ENCODE data around the gene PIK3C3.
"Not testable (repeated sequence)": the region's sequence is repeated elsewhere in the genome, so short reads cannot be mapped to it uniquely, and the experiment has no call there.

The PIK3C3 gene

DNA sequence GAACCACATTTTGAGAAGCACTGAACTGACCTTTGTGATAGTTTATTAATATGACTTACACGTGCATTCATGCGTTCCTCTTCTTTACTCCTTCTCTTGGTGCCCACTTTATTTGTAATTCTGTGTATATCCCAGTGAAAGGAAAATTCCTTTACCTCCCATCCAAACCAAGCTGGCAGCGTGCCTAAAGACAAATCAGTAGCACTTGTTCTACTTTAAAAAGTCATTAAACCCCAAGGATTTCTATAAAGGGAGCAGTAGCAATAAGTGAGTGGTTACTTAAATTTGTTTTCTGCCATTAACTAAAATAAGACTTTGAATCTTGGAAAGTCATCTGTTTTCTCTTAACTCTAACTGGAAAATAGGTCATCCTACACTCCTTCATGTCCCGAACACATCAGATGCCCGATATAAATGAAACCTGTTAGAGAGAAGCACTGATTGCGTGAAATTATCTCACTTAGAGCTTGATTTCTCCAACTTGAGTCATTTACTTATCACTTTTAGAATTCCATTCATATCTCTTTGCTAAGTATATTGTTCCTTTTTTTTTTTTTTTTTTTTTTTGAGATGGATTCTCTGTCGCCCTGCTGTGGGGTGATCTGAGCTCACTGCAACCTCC lies 10.7 kb downstream of the PIK3C3 start:
- DNase-seq (ENCODE audit: low read depth in 2 of 2, low spot score in 1 of 2), result no peak

DNA sequence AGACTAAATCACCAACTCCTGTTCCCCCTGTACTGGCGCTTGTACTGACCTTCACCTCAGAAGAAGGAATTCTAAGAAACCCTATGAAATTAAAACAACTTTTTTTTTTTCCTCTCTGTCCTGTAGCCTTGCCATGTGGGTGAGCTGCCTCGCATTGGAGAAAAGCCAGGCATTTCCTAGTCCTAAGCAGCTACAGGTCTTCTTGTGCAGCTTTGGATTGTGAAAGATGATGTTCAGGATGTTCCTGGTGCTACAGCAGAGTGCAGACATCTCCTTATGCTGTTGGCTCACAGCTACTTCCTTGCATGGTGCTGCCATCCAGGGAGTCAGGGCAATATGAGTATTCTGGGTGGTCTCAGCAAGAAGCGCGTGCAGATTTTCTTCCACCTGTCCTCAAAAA lies 11.9 kb downstream of the PIK3C3 start:
- DNase-seq (ENCODE audit: low read depth in 2 of 2, low spot score in 1 of 2), result no peak

GRCh38 chr18:41967680-41968079 lies 12.6 kb downstream of the PIK3C3 start:
- no peak for DNase-seq (ENCODE audit: low read depth in 2 of 2, low spot score in 1 of 2)

- DNase-seq (ENCODE audit: low read depth in 2 of 2, low spot score in 1 of 2), result no peak
Observed at GRCh38 chr18:41969881-41970280, 14.8 kb downstream of the PIK3C3 start.

- no peak for DNase-seq (ENCODE audit: low read depth in 2 of 2, low spot score in 1 of 2)
Observed at GRCh38 chr18:41972067-41972925, 17.3 kb downstream of the PIK3C3 start.

GRCh38 chr18:41973983-41974382 lies 18.9 kb downstream of the PIK3C3 start:
- DNase-seq (ENCODE audit: low read depth in 2 of 2, low spot score in 1 of 2), result no peak

DNA sequence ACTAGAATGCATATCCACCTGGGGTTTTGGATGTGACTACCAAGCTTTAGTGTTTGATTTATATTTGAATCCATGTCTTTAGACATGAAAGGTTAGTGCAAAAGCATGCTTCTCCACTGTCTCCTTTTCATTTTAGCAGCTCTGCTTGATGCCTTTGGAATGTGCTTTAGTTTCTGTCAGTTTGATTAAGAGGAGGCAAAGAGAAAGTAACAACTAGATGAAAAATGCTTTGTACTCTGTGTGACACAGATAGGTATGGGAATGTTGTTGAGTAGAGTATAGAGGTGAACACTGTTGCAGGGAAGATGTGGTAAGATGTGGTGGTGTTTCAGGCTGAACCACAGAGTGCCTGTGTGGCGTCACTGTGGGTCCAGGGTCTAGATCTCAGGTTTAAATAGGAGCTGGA lies 19.8 kb downstream of the PIK3C3 start:
- DNase-seq (ENCODE audit: low read depth in 2 of 2, low spot score in 1 of 2), result no peak

DNA sequence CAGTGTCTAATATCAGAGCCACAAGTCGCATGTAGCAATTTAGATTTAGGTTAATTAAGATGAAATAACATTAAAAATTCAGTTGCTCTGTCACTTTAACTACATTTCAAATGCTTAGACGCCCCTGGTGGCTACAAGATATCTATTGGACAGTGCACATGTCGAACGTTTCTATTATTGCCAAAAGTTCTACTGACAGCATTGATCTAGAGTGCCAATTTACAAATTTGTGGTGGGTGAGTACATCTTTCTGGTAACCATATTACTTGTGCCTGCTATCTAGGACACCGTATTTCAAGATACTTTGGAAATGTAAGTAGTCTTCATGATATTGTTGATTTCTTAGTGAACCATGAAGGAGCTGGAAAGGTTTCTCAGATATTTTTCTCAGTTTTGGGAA lies 20.2 kb downstream of the PIK3C3 start:
- no peak for DNase-seq (ENCODE audit: low read depth in 2 of 2, low spot score in 1 of 2)

DNA sequence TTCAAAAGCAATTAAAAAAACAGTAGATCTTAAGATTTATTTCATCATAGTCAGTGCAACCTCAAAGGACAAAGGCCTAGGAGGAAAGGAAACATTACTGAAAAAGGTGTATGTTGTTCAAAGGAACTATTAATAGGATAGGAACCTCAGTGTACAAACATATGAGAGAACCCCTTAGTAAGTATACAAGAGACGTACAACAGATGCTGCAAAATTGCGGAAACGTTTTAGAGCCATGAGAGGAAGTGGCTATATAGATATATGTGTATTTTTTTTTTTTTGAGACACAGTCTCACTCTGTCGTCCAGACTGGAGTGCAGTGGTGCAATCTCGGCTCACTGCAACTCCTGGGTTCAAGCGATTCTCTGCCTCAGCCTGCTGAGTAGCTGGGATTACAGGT lies 22.2 kb downstream of the PIK3C3 start:
- no peak for DNase-seq (ENCODE audit: low read depth in 2 of 2, low spot score in 1 of 2)

DNA sequence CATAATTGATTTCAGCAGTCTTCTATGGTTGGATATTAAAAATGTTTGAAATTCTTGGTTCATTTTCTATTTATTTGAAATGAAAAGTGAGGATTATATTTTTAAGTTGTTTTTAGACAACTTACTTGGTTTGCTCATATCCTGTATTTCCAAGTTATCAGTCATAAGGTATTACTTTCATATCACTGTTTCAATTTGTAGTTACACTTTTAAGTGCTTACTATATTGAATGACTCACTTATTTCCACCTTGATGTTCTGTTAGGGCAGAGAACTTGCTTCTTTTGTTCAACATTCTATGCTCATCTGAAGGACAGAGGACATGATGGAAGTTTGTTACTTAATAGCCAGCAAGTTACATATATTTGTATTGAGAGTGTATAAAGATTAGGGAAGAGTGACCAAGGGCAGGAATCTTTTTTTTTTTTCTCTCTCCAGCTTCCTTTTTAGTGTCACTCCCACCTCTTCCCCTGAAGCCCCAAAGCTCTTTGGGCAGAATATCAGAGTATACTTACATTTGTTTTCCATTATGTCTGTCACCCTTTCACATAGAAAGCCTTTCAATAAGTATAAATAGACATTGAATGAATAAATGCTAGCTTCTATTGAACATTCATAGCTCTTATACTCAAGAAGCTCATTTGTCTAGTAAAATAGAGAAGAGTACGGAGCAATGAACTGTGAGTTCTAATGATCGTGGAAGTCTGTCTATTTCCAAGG lies 28.1 kb downstream of the PIK3C3 start:
- no peak for DNase-seq (ENCODE audit: low read depth in 2 of 2, low spot score in 1 of 2)

DNA sequence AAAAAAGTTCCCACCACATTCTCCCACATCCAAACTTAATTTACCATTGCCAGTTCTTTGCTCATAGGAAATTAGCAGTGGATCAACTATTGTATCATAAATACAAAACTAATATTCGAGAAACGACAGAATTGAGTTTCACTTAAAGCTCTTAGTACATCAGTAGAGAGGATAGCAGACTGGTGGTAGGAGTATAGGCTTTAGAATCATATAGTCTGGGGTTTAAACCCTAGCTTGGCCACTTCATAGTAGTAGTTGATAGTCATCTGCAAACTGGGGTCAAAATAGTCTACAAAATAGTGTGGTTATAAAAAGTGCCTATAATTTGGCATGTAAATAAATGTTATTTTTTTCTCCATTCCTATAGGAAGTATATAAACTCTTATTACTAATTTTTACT lies 30.9 kb downstream of the PIK3C3 start:
- no peak for DNase-seq (ENCODE audit: low read depth in 2 of 2, low spot score in 1 of 2)

GRCh38 chr18:41989508-41989907 lies 34.5 kb downstream of the PIK3C3 start:
- DNase-seq (ENCODE audit: low read depth in 2 of 2, low spot score in 1 of 2), result no peak

GRCh38 chr18:41992066-41992465 lies 37.0 kb downstream of the PIK3C3 start:
- no peak for DNase-seq (ENCODE audit: low read depth in 2 of 2, low spot score in 1 of 2)

- no peak for DNase-seq (ENCODE audit: low read depth in 2 of 2, low spot score in 1 of 2)
Observed at GRCh38 chr18:41992703-41993102, 37.7 kb downstream of the PIK3C3 start.

- no peak for DNase-seq (ENCODE audit: low read depth in 2 of 2, low spot score in 1 of 2)
Observed at GRCh38 chr18:41993151-41993550, 38.1 kb downstream of the PIK3C3 start.

DNA sequence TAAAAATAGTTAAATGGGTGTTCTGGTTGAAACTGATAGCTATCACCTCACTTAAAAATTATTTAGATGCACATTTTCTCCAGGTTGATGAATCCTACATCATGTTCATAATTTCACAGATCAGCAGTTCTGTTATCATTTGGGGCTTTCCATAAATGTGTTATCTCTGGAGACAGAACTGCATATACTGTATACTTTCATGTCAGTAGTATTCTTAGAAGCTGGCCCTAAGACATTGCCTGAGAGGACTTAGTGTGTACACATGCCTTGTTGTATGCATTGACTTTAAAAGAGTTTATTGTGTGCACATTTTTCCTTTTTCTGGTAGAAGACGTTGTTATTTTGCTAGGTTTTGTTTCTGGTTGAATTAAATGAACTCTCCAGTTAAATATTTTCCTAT lies 41.0 kb downstream of the PIK3C3 start:
- no peak for DNase-seq (ENCODE audit: low read depth in 2 of 2, low spot score in 1 of 2)

GRCh38 chr18:41999751-42000150 lies 44.7 kb downstream of the PIK3C3 start:
- DNase-seq (ENCODE audit: low read depth in 2 of 2, low spot score in 1 of 2), result no peak

GRCh38 chr18:42001801-42002200 lies 46.8 kb downstream of the PIK3C3 start:
- DNase-seq (ENCODE audit: low read depth in 2 of 2, low spot score in 1 of 2), result no peak

DNA sequence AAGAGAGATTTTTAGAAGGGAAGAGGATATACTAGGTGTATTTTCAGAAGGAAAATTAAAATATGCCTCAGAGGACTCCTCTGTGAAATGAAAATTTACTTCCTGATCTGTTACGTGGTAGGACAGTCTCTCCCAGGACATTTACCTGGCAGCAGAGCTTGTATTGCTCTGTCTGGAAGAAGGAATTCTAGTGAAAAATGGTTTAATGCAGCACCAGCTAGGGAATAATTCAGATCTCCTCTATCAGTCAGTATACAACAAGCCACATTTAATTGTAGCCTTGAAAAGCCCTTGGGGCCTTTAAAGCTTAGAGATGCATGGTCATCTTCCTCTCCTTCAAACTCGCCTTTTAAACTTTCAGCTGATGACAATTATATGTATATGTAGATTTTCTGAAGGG lies 49.6 kb downstream of the PIK3C3 start:
- DNase-seq (ENCODE audit: low read depth in 2 of 2, low spot score in 1 of 2), result no peak

DNA sequence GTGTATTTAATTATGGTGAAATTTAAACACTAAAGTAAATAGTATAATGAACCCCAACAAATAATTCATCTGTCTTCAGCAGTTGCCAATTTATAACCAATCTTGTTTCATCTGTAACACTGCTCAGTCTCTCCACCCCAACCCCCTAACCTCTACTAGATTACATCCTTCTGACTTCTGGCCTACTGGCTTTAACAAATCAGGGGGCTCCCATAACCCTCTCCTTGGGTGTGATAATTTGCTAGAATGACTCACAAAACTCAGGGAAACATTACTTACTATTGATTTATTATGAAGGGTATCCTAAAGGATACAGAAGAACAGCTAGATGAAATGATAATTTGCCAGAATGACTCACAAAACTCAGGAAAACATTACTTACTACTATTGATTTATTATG lies 50.7 kb downstream of the PIK3C3 start:
- DNase-seq (ENCODE audit: low read depth in 2 of 2, low spot score in 1 of 2), result no peak

DNA sequence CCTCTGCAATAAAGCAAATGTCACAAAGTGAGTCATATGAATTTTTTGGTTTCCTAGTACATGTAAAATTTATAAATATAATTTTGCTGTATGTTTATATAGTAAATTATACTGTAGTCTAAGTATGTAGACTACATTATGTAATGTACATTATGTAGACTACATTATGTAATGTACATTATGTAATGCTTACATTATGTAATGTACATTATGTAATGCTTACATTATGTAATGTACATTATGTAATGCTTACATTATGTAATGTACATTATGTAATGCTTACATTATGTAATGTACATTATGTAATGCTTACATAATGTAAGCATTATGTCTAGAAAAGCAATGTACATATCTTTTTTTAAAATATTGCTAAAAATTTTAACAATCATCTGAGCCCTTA lies 54.4 kb downstream of the PIK3C3 start:
- DNase-seq (ENCODE audit: low read depth in 2 of 2, low spot score in 1 of 2), result not testable (repeated sequence)

DNA sequence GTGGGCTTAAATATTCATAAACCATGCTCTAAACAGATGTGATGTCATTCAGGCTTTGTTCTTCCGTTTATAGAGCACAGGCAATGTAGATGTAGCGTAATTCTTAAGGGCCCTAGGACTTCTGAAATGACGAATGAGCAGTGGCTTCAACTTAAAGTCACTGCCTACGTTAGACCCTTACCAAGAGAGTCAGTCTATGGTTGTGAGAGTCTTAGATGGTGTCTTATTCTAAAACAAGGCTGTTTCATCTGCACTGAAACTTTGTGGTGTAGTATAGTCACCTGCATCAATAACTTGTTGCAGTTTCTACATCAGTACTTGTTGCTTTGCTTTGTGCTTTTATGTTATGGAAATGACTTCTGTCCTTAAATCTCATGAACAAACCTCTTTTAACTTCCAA lies 56.0 kb downstream of the PIK3C3 start:
- no peak for DNase-seq (ENCODE audit: low read depth in 2 of 2, low spot score in 1 of 2)
